ENCODE results near the gene COQ4. TPM values are rescaled to one million over a fixed set of nuclear protein-coding genes. Genes with fewer than 3 reads are reported as not detected.

Gene COQ4
- total RNA-seq, 1 donor, result 34.9 TPM

- no peak for DNase-seq (ENCODE audit: low read depth)
- no peak for TF ChIP-seq CTCF (IDR thresholded peaks at IDR 0.05; ENCODE audit: insufficient read depth, low read length)
- no peak overlapping the region for H3K4me3 ChIP-seq (ENCODE audit: low read depth, low read length)
Measured at GRCh38 chr9:128342971-128343680, 20.5 kb downstream of the COQ4 start.

- no peak for DNase-seq (ENCODE audit: low read depth)
- H3K4me3 ChIP-seq (ENCODE audit: low read depth, low read length), result no peak overlapping the region
- no peak for TF ChIP-seq CTCF (IDR thresholded peaks at IDR 0.05; ENCODE audit: insufficient read depth, low read length)
Measured at GRCh38 chr9:128343855-128344254, 21.2 kb downstream of the COQ4 start.

GRCh38 chr9:128344931-128345605 is 22.4 kb downstream of the COQ4 start:
- no peak overlapping the region for H3K4me3 ChIP-seq (ENCODE audit: low read depth, low read length)
- no peak for DNase-seq (ENCODE audit: low read depth)
- TF ChIP-seq CTCF (IDR thresholded peaks at IDR 0.05; ENCODE audit: insufficient read depth, low read length), result no peak

- TF ChIP-seq CTCF (IDR thresholded peaks at IDR 0.05; ENCODE audit: insufficient read depth, low read length), result no peak
- no peak for DNase-seq (ENCODE audit: low read depth)
- no peak overlapping the region for H3K4me3 ChIP-seq (ENCODE audit: low read depth, low read length)
Measured at GRCh38 chr9:128349125-128349524, 26.5 kb downstream of the COQ4 start.

GRCh38 chr9:128349772-128350171 is 27.1 kb downstream of the COQ4 start:
- TF ChIP-seq CTCF (IDR thresholded peaks at IDR 0.05; ENCODE audit: insufficient read depth, low read length), result no peak
- H3K4me3 ChIP-seq (ENCODE audit: low read depth, low read length), result no peak overlapping the region
- no peak for DNase-seq (ENCODE audit: low read depth)

GRCh38 chr9:128355451-128355850 is 32.8 kb downstream of the COQ4 start:
- DNase-seq (ENCODE audit: low read depth), result no peak
- TF ChIP-seq CTCF (IDR thresholded peaks at IDR 0.05; ENCODE audit: insufficient read depth, low read length), result no peak
- no peak overlapping the region for H3K4me3 ChIP-seq (ENCODE audit: low read depth, low read length)

All from fibroblast of the aortic adventitia (primary cell).